Hepatocyte (in vitro differentiated cells): ENCODE data around the gene DNMT3A.

Experiments used
- EZH2phosphoT487 ChIP-seq: fragments of 200-600 bp; sonication (generic); IDR thresholded peaks from one replicate; pipeline ENCODE4 v1.6.1; 2018; ENCODE audit warnings: antibody characterized with exemption, mild to moderate bottlenecking, low read depth, moderate library complexity; ENCODE audit not compliant: unreplicated experiment, severe bottlenecking
- TF ChIP-seq, protein P1 (sequence below): fragments of 200-600 bp; sonication (generic); IDR thresholded peaks from 2 replicates; pipeline ENCODE4 v1.5.1; 2016; ENCODE audit warnings: antibody characterized with exemption, mild to moderate bottlenecking; ENCODE audit not compliant: poor library complexity

DNA sequence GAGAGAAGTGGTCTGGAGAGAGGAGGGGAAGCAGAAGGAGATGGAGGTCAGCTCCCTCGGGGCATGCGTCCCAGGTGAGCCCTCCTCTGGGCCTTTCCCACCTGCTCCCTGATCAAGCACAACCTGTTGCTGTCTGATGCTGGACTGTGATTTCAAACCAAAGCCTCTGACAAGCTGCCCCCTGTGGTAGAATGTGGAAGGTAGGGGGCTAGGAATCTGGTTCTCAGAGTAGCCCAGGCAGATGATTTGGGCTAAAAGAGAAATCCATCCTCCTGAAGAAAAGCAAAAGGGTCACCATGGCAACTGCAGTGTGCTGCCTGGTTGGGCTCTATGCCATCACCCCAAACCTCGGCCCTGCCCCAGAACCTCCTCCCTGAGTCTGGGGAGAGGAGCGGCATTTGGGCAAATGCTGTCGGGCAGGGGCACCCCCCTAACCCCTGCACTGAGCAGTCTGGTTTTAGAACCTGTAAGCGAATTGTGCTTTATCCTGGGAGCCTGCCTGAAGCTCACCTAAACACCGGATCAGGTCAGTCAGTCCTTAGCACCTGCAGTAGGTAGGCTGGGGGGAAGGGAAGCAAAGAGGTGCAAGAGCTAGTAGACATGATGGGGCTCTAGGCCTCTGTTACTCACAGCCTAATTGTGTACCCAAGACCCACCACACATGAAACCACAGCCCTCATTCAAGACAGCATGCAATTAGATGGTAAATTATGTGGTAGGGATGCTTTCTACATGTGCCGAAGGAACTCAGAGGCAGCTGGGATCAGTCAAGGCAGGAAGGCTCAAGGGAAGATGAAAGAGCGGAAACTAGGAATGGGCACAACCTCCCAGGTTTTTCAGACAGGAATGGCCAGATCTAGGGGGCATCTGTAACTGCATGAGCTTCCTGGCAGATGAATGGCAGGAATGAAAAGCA lies 83.5 kb downstream of the DNMT3A start:
- no peak for TF ChIP-seq EZH2phosphoT487
- TF ChIP-seq, protein P1, sequence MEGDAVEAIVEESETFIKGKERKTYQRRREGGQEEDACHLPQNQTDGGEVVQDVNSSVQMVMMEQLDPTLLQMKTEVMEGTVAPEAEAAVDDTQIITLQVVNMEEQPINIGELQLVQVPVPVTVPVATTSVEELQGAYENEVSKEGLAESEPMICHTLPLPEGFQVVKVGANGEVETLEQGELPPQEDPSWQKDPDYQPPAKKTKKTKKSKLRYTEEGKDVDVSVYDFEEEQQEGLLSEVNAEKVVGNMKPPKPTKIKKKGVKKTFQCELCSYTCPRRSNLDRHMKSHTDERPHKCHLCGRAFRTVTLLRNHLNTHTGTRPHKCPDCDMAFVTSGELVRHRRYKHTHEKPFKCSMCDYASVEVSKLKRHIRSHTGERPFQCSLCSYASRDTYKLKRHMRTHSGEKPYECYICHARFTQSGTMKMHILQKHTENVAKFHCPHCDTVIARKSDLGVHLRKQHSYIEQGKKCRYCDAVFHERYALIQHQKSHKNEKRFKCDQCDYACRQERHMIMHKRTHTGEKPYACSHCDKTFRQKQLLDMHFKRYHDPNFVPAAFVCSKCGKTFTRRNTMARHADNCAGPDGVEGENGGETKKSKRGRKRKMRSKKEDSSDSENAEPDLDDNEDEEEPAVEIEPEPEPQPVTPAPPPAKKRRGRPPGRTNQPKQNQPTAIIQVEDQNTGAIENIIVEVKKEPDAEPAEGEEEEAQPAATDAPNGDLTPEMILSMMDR, result no peak
